GM18520 (cell line): ENCODE results near the gene PSIP1.
"Not testable (repeated sequence)": the region's sequence is repeated elsewhere in the genome, so short reads cannot be mapped to it uniquely, and the experiment has no call there.

Experiments used
- ATAC-seq: cut with Tn5 transposase; IDR thresholded peaks from one replicate; pipeline ENCODE4 v1.9.1; 2021; ENCODE audit not compliant: unreplicated experiment

PSIP1 gene

GRCh38 chr9:15510789-15511575 is at the start of gene PSIP1:
Gene PSIP1, minus strand, starts transcription at chr9:15510970. Its CDS starts 782 bp downstream, at chr9:15510188.
- peak; percentile 64 for ATAC-seq

GRCh38 chr9:15553528-15553898 is 42.7 kb upstream of the PSIP1 start:
- ATAC-seq, result peak; percentile 3

GRCh38 chr9:15552636-15553527 is 42.1 kb upstream of the PSIP1 start, which contains the start of gene CCDC171:
Gene CCDC171, plus strand, starts transcription at chr9:15553043. Its CDS starts 11,046 bp downstream, at chr9:15564089.
- peak; percentile 71 for ATAC-seq

DNA sequence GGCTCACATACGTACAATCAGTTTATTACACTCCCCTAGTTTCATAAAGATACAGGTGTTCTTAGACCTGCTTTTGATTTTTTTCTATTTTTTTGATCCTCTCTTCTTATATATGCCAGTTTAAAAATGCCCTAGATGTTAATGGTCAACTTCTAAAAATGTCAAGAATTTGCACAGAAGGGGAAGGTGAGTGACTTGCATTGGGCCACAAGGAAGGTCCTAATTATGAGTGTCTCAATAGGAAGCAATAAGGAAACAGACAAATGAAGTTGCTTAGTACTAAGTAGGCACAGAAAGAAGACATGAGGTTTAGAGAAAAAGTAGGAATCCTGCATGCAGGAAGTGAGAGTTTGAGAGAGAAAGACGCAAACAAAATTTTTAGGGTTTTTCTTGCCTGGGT is 38.8 kb upstream of the PSIP1 start:
- ATAC-seq, result no peak

GRCh38 chr9:15543047-15543813 is 32.5 kb upstream of the PSIP1 start:
- no peak for ATAC-seq

DNA sequence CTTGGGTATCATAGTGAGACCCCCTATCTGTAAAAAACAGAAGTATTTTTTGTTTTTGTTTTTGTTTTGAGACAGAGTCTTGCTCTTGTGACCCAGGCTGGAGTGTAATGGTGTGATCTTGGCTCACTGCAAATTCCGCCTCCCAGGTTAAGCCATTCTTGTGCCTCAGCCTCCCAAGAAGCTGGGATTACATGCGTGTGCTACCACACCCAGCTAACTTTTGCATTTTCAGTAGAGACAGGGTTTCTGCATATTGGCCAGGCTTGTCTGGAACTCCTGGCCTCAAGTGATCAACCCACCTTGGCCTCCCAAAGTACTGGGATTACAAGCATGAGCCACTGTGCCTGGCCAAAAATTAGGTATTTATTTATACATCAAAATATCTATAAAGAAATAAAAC is 31.9 kb upstream of the PSIP1 start:
- no peak for ATAC-seq

- ATAC-seq, result no peak
Measured at GRCh38 chr9:15541872-15542271, 31.1 kb upstream of the PSIP1 start.

GRCh38 chr9:15531380-15531779 is 20.6 kb upstream of the PSIP1 start:
- no peak for ATAC-seq

DNA sequence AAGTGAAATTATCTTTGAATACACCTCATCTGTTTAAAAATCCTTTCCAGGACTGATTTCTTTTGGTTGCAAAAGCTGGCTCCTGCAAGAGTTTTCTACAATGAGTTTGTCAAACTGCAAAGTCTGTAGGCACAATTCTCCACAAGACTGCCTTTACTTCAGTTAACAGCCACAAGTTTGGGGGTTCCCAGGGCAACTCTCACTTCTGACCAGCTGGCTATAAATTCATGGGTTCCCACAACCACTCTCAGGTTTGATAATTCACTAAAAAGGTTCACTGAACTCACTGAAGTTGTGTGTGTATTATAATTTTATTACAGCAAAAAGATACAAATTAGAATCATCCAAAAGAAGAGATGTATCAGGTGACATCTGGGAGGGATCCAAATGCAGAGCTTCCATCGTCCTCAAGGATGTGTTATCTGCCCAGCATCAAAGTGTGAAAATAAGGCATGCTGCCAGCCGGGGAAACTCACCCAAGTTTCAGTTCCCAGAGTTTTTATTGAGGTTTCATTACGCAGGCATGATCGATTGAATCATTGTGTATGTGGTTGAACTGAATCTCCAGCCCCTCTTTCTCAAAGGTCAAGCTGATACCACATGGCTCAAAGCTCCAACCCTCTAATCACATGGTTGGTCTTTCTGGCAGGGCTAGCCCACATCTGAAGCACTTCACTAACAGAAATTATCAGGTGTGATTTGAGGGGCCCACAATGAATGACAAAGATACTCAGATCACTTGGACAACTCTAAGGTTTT is 19.0 kb upstream of the PSIP1 start:
- ATAC-seq, result peak; percentile 88

DNA sequence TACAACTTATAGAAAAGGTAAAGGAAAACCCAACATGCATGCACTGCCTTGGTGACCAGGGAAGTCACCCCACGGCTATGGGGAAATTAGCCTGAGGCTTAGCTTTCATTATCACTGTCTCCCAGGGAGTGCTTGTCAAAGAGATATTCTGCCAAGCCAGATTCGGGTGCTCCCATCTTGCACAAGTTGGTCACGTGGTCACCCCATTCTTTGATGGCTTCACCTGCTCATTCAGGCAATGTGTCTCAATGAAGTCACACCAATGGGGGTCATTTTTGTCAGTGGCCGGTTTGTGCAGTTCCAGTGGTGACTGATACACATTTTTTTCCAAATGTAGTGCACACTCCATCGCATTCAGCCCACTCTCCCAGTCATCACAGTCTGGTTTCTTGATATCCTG is 16.3 kb upstream of the PSIP1 start:
- not testable (repeated sequence) for ATAC-seq

GRCh38 chr9:15525958-15526357 is 15.2 kb upstream of the PSIP1 start:
- ATAC-seq, result no peak

DNA sequence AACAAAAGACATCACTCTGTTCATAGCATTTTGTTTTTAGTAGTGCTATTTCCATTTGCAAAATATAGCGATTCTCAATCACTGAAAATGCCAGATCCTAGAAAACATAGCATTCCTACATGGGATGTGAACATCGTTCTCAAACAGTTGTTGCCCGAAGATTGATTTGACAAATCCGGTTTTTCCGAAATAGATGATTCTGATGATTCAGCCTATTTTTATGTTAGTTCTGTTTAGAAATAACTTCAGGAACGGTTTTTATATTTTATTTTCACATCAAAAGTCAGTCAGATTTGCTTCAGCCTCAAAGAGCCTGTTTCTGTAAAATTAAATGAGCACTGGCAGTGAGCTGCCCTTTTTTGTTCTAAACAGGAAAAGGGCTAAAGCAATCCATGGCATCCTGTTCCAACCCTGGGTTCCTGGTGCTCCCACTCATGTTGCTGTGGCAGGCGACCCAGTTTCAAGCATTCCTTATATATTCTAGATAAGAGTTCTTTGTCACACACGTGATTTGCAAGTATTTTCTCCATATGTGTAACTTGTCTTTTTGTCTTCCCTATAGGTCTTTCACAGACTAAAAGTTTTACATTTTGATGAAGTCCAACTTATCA is 14.2 kb upstream of the PSIP1 start:
- ATAC-seq, result no peak

DNA sequence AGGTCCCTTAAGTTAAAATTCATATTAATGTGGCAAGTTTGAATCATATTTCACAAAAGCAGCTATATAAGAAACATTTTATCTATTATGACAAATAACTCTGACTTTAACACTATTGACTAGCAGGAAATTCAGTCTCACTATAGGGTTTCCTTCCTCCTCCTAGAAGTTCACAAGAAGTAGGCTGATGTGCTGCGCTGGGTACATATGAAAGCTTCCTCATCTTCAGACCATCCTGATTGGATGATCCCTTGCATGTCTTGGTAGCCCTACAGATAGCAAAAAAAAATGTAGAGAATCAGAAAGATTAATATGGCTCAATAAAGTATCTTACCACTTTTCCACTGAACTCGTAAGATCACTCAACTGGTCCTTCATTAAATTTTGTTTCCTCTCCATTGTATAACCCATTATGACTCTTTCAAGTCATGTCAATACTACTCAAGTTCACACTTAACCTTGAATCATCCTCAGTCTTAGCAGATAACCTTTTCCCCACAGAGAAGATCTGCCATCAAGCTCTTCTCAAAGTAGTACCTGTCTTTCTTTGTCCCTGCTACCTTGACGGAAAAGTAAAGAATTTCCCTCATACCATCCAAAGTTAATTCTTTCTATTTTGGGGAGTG is 11.5 kb upstream of the PSIP1 start:
- ATAC-seq, result no peak

- no peak for ATAC-seq
Measured at GRCh38 chr9:15521254-15521653, 10.5 kb upstream of the PSIP1 start.

DNA sequence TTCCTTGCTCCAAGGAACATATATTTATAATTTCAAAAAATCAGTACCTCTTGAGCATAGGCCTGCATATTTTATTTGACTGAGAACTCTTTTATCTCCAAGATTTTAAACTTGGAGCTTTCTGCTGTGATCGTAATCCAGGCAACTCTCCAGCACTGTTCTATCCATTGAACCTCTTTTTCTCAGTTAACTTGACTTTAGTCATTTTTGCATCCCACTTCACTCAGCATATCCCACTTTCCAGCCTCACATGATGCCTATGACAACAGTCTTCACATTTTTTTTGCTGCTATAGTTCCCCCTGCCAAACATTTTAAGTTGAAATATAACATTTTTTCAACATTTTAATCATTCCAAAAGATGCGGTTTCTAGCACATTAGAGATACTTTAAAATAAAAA is 9.1 kb upstream of the PSIP1 start:
- ATAC-seq, result no peak

- no peak for ATAC-seq
Measured at GRCh38 chr9:15513335-15513734, 2.6 kb upstream of the PSIP1 start.

DNA sequence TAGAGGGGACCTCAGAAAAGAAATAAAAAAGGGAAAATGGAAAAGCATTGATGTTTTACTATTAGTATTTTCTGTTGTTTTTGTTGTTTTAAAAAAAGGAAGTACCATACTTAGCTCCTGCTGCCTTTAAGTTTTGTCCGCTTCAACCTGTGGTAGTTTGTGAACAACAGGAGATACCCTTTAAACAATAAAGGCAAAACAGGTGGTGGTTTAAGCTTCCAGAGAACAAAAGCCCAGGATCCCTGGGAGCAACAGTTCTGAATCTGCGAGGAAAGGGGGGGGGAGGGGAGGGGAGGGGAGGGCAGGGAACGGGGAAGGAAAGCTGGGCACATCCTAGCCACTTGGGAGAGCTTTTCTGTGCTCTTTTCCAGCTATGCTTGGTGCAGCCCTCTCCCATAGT is 2.1 kb upstream of the PSIP1 start:
- ATAC-seq, result no peak

GRCh38 chr9:15512204-15512603 is 1.4 kb upstream of the PSIP1 start:
- ATAC-seq, result no peak

GRCh38 chr9:15509931-15510788 is 610 bp downstream of the PSIP1 start:
- ATAC-seq, result peak; percentile 27
